ENCODE results near the gene COPS7B. TPM values are rescaled to one million over a fixed set of nuclear protein-coding genes. Genes with fewer than 3 reads are reported as not detected.

The COPS7B gene
- total RNA-seq, 1 experiment from 2014 or later = 61.4 TPM

- Histone ChIP-seq H3K27ac (ENCODE audit: insufficient read length, low read depth, low read length) (no peak overlapping the region), H2BK20ac (ENCODE audit: low read depth, low read length, poor library complexity, severe bottlenecking) (no peak overlapping the region), H2AFZ (ENCODE audit: low read length) (no peak overlapping the region), H2BK5ac (ENCODE audit: insufficient read length, low read length) (no peak overlapping the region), H4K8ac (replicated peaks; ENCODE audit: insufficient read length, low read depth, low read length) (no peak overlapping the region), H3K4me2 (ENCODE audit: insufficient read depth, insufficient read length, low read length) (no peak overlapping the region), H4K20me1 (ENCODE audit: control insufficient read depth, insufficient read depth, insufficient read length) (no peaks in the 10 kb centered on the region), H3K18ac (ENCODE audit: insufficient read length, low read depth, low read length) (no peak overlapping the region), H3K9me3 (ENCODE audit: control insufficient read depth, low read depth, low read length) (no peaks in the 10 kb centered on the region), H3T11ph (ENCODE audit: low read length) (no peak overlapping the region), H4K5ac (ENCODE audit: insufficient read length, low read depth, low read length) (no peak overlapping the region), H3K9ac (ENCODE audit: extremely low read depth, insufficient read length, low read length) (no peak overlapping the region), H3K23ac (ENCODE audit: insufficient read length, low read depth, low read length) (no peak overlapping the region), H3K4ac (ENCODE audit: low read depth, low read length) (no peak overlapping the region), H3K23me2 (ENCODE audit: insufficient read length, low read depth, low read length, poor library complexity, severe bottlenecking) (no peaks in the 10 kb centered on the region), H3K27me3 (ENCODE audit: insufficient read depth, low read length) (no peaks in the 10 kb centered on the region), H4K91ac (ENCODE audit: insufficient read length, low read depth, low read length) (no peak overlapping the region), H2BK120ac (ENCODE audit: low read depth, low read length, poor library complexity, severe bottlenecking) (no peak overlapping the region), H3K56ac (ENCODE audit: insufficient read length, low read depth, low read length) (no peak overlapping the region), H3K79me2 (ENCODE audit: insufficient read depth, low read length) (0 out of 2 replicates have a peak, but pooled peaks cover 1% of the 10 kb centered on the region), H2BK15ac (ENCODE audit: low read depth, low read length) (no peak overlapping the region), H2BK12ac (ENCODE audit: insufficient read length, low read depth, low read length) (no peak overlapping the region), H3K79me1 (ENCODE audit: insufficient read depth, low read depth, low read length, poor library complexity, severe bottlenecking) (no peaks in the 10 kb centered on the region), H3K4me1 (ENCODE audit: insufficient read depth, low read length) (no peaks in the 10 kb centered on the region), H2AK5ac (ENCODE audit: insufficient read length, low read length) (no peak overlapping the region), H3K14ac (ENCODE audit: insufficient read depth, low read length) (no peak overlapping the region)
- DNase-seq = peak; percentile 48
- no peaks in the 10 kb centered on the region for H3K27me3 Mint-ChIP-seq (ENCODE audit: low read depth)
- TF ChIP-seq CTCF (conservative IDR thresholded peaks at IDR 0.05) = peak; percentile 88
- no peak overlapping the region for H3K4me3 Mint-ChIP-seq
- H3K27ac Mint-ChIP-seq = no peak overlapping the region; a peak in 1 of 7 replicates
- H3K9me3 Mint-ChIP-seq = no peaks in the 10 kb centered on the region
- WGBS (ENCODE audit: extremely low coverage, insufficient read length, low lambda C conversion rate) = no CpG with 5 or more reads among the region's 6 CpGs
- H3K36me3 Mint-ChIP-seq (ENCODE audit: insufficient read depth in 1 of 3, low read depth in 3 of 3) = peaks cover 10 to 63% (median 45%) of the 10 kb centered on the region in 3 experiments
- peaks cover 12% of the 10 kb centered on the region in 2 experiments for H3K4me1 Mint-ChIP-seq
These were observed 14.3 kb downstream of the COPS7B start for GRCh38 chr2:231800493-231801091.

Data from H9 (cell line).